HG02642 (cell line): ENCODE measurements around the gene DHDH.

ENCODE experiments used
- ATAC-seq: cut with Tn5 transposase; IDR thresholded peaks from one replicate; pipeline ENCODE4 v1.9.1; 2021; ENCODE audit warnings: mild to moderate bottlenecking; ENCODE audit not compliant: unreplicated experiment, poor library complexity

The DHDH gene

DNA sequence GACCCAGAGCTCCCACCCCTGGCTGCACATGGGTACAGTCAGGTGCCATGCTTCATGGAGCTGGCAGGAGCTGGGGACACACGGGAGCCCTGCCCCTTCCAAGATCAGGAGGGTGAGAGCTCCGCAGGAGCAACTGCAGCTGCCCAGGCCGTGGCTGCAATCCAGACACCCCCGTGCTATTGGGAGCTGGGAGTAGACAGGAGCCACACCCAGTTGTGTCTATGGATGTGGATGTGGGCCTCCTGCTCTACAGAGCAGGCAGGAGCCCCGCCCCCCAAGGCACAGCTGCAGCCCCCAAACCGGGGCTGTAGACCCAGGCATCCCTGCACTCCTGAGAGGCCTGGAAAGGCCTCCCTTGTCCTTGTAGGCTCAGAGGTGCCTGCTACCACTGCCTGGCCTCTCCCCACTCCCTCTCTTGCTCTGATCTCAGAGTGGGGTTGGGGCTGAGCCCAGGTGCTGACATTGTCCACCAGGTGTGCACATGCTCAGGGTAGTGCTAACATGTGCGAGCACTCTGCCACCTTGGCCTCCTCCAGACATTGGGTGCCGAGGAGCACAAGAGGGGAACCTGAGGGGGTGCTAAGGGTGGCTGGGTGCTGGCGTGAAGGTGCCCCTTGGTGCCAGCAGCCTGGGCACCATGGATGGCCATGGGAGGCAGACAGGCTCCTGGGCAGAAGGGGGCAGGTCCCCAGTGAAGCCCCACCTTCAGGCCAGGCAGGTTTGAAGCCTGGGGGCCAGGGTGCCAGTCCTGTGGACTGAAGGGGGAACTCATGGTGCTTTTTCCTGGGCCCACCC, 13.2 kb downstream of the DHDH start:
- no peak for ATAC-seq

DNA sequence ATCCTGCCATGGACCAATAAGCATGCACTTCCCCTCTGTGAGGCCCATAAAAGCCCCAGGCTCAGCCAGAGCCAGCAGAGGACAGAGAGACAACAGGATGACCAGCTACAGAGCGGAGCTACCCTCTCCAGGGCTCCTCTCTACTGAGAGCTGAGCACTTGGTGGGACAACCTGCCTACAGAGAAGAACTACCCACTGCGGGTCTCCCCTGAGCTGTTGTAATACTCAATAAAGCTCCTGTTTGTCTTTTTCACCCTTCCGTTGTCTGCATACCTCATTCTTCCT, 13.7 kb downstream of the DHDH start:
- no peak for ATAC-seq

DNA sequence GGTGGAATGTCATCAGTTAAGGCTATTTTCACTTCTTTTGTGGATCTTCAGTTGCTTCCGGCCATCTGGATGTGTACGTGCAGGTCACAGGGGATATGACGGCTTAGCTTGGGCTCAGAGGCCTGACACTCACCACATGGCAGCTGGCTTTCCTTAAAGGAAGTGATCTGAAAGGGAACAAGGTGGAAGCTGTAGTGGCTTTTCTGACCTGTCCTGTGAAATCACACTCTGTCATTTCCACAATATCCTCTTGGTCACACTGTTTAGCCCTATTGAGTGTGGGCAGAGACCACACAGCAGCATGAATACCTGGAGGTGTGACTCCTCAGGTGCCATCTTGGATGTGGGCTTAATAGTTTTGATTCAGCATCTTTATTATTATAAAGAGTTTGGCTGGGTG, 16.7 kb downstream of the DHDH start:
- no peak for ATAC-seq

DNA sequence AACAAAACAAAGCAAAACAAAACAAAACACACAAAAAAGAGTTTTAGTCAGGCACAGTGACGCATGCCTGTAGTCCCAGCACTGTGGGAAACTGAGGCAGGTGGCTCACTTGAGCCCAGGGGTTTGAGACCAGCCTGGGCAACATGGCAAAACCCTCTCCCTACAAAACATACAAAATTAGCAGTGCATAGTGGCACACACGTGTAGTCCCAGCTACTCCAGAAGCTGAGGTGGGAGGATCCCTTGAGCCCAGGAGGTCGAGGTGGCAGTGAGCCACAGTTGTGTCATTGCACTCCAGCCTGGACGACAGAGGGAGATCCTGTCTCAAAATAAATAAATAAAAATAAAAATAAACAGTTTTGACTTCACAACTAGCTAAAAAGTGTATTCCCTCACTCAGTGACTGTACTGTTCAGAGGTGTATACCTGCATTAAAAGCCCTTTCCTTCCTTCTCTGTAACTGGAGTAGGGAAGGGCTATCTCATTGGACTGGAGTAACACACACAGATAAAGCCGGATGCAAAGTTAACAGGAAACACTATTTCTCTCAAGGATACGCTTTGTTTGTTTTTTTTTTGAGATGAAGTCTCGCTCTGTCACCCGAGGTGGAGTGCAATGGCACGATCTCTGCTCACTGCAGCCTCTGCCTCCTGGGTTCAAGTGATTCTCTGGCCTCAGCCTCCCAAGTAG, 17.5 kb downstream of the DHDH start:
- no peak for ATAC-seq

DNA sequence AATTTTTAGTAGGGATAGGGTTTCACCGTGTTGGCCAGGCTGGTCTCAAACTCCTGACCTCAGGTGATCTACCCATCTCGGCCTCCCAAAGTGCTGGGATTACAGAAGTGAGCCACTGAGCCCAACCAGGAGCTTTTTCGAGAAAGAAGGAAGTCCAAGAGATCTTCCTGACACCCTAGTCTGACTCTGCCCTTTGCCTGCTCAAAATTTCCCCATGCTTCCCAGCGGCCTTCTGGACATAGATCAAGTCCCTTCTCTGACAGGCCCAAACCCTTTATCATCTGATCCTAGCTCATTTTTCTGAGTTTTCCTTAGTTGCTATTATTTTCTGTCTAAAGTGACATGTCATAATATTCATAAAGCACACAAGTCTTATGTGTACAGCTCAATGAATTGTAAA, 19.6 kb downstream of the DHDH start:
- ATAC-seq = no peak

DNA sequence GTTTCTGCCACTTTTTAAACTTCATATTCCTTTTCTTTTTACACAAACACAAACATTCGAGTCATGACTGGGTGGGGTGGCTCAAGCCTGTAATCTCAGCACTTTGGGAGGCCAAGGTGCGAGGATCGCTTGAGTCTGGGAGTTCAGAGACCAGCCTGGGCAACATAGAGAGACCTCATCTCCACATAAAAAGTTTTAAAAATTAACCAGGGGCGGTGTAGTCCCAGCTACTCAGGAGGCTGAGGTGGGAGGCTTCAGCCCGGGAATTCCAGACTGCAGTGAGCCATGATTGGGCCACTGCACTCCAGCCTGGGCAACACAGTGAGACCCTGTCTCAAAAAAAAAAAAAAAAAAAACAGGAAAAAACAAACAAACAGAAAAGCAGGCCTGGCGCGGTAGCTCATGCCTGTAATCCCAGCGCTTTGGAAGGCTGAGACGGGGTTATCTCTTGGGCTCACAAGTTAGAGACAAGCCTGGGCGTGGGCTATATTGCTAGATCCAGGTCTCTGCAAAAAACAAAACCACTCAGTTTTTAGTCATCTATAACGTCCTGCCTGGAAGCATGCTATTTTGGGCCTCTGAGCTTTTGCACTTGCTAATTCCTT, 20.6 kb downstream of the DHDH start:
- ATAC-seq = no peak

DNA sequence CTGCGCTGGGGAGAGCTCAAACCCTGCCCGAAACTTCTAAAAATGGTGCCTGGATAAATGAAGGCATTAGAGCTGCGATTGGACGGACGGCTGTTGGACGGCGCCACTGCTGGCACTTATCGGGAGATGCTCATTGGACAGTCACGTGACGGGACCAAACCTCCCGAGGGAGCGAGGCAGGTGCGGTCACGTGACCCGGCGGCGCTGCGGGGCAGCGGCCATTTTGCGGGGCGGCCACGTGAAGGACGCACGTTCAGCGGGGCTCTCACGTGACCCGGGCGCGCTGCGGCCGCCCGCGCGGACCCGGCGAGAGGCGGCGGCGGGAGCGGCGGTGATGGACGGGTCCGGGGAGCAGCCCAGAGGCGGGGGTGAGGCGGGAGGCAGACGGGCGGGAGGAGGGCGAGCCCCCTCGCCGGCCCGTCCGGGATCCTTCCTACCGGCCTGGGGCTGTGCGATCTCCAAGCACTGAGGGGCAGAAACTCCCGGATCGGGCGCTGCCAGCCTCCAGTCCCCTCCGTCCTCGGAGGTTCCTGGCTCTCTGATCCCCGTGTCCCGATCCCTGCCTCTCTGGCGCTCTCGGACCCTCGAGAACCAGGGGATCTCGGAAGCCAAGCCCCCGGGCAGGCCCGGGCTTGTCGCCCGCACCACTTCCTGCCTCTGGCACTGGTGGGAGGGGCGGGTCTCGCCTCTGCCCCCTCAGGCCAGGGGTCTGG, 21.3 kb downstream of the DHDH start, which contains the start of gene BAX:
BAX (plus strand) TSS at position 281 of the 713 bp plus-strand sequence; CDS start at position 335, 54 bp downstream.
- ATAC-seq = peak; percentile 86

DNA sequence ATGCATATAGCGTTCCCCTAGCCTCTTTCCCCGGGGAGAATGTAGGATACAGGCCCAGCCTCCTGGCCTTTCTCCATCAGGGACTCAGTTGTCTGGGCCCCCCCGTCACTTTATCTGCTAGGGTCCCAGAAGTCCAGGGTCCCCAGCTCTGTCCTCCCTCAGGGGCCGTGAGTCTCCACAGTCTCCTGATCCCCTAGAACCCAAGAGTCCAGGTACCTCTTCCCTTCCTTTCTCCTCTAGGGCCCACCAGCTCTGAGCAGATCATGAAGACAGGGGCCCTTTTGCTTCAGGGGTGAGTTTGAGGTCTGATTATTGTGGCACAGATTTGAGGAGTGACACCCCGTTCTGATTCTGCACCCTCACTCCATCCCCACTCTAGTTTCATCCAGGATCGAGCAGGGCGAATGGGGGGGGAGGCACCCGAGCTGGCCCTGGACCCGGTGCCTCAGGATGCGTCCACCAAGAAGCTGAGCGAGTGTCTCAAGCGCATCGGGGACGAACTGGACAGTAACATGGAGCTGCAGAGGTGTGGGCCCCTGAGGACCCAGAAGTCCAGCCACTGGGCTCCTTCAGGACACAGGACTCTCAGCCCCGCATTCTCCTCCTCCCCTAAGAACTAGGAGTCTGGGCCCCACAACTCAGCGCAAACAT, 21.9 kb downstream of the DHDH start:
- ATAC-seq = no peak

DNA sequence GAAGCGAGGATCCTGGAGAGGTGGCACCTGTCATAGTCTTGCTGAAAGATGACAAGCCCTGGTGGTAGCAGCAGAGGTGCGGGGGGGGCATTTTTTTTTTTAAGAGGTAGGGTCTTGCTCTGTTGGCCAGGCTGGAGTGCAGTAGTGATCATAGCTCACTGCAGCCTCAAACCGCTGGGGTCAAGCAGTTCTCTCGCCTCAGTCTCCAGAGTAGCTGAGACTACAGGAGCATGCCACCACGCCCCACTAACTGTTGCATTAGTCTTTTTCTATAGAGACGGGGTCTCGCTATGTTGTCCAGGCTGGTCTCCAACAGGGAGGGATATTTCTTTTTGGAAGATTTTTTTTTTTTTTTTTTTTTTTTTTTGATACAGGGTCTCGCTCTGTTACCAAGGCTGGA, 24.5 kb downstream of the DHDH start:
- ATAC-seq = no peak

DNA sequence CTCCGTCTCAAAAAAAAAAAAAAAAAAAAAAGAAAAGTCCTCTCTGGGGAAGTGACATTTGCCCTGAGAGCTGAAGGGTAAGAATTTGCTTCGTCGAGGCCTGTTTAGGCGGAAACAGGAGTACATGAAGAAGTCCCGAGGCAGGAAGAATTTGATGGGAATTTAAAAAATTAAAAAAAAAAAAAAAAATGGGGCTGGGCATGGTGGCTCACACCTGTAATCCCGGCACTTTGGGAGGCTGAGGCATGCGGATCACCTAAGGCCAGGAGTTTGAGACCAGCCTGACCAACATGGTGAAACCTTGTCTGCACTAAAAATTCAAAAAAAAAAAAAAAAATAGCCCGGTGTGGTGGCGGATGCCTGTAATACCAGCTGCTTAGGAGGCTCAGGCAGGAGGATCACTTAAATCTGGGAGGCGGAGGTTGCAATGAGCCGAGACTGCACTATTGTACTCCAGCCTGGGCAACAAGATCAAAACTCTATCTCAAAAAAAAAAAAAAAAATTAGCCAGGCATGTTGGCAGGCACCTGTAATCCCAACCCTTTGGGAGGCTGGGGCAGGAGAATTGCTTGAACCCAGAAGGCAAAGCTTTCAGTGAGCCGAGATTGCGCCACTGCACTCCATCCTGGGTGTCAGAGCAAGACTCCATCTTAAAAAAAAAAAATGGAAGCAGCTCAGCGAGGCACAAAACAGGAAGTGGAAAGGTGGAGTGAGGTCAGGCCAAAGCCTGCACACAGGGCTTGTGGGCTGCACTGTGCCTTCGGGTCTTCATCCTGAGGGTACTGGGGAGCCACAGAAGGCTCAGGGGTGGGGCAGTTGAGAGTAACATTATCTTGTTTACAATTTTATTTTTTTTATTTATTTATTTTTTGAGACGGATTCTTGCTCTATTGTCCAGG, 26.1 kb downstream of the DHDH start:
- ATAC-seq = no peak

DNA sequence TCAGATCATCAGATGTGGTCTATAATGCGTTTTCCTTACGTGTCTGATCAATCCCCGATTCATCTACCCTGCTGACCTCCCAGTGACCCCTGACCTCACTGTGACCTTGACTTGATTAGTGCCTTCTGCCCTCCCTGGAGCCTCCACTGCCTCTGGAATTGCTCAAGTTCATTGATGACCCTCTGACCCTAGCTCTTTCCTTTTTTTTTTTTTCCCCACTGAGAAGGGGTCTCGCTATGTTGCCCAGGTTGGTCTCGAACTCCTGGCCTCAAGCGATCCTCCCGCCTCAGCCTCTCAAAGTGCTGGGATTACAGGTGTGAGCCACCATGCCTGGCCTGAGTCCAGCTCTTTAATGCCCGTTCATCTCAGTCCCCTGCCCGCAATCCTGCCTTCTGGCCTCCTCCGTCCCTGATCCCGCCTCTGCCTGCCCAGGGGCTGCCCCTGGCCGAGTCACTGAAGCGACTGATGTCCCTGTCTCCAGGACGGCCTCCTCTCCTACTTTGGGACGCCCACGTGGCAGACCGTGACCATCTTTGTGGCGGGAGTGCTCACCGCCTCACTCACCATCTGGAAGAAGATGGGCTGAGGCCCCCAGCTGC, 27.7 kb downstream of the DHDH start:
- ATAC-seq = no peak

DNA sequence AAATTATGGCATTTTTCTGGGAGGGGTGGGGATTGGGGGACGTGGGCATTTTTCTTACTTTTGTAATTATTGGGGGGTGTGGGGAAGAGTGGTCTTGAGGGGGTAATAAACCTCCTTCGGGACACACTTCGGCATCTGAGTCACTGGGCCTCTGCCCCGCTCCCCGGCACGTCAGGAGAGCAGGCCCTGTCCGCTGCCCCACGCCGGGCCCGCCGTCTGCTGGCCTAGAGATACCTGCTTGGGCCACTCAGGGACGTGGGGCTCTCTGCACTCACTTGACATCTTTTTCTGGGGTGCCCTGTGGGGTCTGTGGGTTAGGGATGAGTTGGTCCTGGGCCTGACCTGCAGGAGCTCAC, 28.2 kb downstream of the DHDH start:
- no peak for ATAC-seq

DNA sequence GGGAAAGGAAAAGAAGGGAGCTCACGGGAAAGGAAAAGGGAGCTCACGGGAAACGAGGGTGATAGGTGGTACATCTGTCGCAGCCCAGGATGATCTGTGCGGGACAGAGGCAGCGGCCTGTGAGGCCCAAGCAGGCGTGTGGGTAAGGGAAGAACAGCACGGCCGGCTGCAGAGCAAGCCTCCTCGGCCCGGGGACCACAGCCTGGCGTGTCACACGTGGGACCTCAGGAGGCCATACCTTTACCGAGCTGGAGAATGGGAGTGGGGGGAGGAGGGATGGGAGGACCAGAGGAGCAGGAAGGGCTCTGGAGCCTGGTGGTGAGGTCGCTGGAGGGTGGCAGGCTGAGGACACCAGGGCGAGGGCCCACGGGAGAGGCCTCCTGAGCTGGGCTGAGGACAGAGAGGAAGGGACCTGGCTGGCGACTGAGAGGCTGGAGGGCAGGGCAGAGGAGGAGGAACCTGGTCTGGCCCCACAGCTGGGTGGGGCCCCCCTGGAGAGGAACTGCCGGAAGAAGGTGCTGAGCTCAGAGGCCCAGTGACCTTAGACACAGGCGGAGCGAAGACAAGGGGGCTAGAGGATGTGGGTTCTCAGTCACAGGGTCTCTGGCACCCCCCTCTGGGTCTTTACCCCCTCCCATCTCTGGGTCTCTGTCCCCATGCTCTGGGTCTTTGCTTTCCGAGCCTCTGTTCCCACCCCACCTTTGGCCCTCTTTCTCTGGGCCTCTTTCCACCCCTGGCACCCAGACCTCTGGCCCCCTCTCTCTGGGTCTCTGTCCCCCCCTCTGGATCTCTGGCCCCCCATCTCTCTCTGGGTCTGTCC, 28.7 kb downstream of the DHDH start:
- peak; percentile 29 for ATAC-seq

DNA sequence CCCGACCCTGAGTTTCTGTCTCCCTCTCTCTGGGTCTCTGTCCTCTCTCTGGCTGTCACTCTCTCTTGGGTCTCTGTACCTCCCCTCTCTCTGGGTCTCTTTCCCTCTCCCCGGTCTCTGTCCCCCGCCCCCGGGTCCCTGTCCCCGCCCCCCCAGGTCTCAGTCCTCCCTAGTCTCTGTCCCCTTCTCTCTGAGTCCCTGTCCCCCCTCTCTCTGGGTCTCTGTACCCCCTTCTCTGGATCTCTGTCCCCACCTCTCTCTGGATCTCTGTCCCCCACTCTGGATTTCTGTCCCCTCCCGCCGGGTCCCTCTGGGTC, 29.3 kb downstream of the DHDH start:
- no peak for ATAC-seq

DNA sequence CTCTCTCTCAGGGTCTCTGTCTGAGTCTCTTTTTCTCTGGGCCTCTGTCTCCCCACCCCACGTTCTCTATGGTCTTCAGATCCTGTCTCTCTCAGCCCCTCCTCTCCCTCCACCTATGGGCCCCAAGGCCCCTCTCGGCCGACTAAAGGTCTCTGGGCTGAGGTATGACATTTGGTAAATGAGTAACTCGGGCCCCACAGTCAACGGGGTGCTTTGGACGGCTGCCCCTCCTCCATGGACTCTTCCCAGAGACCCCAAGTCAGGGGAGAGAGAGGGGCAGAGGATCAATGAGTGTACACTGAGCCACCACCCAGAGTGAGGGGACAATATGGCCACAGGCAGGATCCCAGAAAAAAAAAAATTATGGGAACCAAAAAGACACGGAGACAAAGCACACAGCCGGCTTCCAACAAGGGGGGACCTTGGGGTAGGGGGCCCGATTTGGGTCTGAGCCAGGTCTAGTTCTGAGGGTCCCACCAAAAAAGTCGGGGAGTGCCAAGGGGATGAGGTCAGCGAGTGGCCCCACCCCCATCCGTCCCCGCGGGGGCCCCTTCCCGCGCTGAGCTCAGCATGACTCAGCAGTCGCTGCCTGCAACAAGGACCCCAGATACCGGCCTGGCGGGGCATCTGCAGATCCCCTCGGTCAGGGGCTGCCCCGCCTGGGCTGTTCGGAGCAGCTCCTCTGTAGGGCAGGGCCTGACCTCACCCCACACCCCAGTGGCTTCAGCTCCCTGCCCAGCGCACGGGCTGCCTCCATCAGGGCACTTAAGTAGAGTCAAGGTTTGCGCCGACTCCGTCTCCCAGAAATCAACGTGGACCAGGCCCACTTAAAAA, 30.1 kb downstream of the DHDH start:
- ATAC-seq = no peak

DNA sequence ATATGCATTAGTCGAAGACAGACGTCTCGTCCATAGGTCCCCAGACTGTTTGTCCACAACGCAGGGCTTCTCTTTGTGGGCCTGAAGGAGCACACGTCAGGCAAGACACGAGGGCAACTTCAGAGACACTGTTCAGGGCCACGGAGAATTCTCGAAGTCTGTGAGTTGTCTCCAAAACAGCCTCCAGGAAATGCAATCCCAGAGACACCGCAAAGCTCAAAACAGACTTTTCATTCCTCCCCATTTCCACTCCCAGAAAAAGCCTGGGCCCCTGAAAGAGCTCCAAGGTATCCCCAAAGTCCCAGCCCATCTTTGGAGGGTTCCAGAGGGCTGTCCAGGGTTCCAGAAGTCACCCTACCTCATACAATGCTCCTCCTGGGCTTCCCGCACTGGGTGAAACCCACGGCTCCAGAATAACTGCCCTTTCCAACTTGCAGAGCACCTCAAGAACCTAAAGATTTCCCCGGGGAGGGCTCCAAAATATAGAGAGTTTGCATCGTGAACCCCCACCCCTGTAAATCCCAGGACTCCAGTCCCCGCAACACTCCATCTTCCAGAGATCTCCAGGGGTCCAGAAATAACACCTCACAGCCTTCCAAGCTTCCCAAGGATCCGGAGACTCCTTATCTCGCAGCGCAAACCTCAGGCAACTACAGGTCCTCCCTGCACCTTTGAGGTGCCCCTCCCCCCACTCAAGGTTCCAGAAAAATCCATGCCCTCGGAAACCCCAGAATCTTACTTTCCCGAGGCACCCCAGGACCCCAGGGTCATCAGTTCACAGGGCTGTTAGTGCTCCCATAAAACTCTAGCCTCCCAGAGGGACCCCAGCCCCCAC, 30.9 kb downstream of the DHDH start:
- ATAC-seq = no peak
